K562 (cell line): ENCODE measurements around the gene SEPTIN1. TPM values are rescaled to one million over a fixed set of nuclear protein-coding genes. Genes with fewer than 3 reads are reported as not detected.

Experiments
- ATAC-seq: fragments of 200-7000 bp; cut with Tn5 transposase; 3 replicates; pipeline ENCODE4 v1.9.1; 2020; ENCODE audit warnings: moderate library complexity
- BruUV-seq: library from RNA; stranded (reverse); fragments of 400-500 nt; replicated peaks from 2 replicates; lab custom pipeline; 2021; lab: Mats Ljungman, UMichigan
- CTCF ChIA-PET: fragments of 300-600 bp; formaldehyde crosslinking; extraction: SDS; loops from one replicate; lab custom pipeline; 2021; ENCODE audit warnings: low intra/inter-chr PET ratio; lab: Yijun Ruan, JAX
- POLR2A ChIA-PET: fragments of 300-600, 350-650 bp; sonication (Branson Sonifier 250); formaldehyde crosslinking; extraction: SDS; loops from one replicate; lab custom pipeline; 2021; ENCODE audit warnings: antibody characterized with exemption, inconsistent platforms; lab: Yijun Ruan, JAX
- DNase-seq, 4 experiments: peaks; one replicate each; pipeline versions ENCODE4 v3.0.0 to v3.0.0-alpha.2; 2011 to 2018; ENCODE audit warnings: low spot score in 3 of 4, mixed read lengths in 3 of 4; ENCODE audit errors: extremely low read depth in 1 of 4
- FAIRE-seq: peaks from 2 replicates; lab custom pipeline; 2011; peaks lifted over from hg19 to GRCh38; lab: Jason Lieb, UNC
- H2AFZ ChIP-seq: 2 replicates; pipeline ENCODE4 v1.6.0; 2011; ENCODE audit warnings: low read depth, low read length, control low read depth, inconsistent platforms
- H3K27ac ChIP-seq: fragments of 200-600 bp; 3 replicates; pipeline ENCODE4 v1.8.0; 2011; ENCODE audit warnings: low read depth, mild to moderate bottlenecking, control low read depth, inconsistent platforms, low read length, moderate library complexity, mixed read lengths; ENCODE audit errors: extremely low read depth
- H3K27me3 ChIP-seq, 2 experiments: fragments of 300-600 bp in 1 of 2; 2 replicates in 1 of 2; 3 replicates in 1 of 2; pipeline versions ENCODE4 v1.6.0 to v1.8.0; 2011; ENCODE audit warnings: inconsistent platforms in 2 of 2, low read length in 2 of 2, mild to moderate bottlenecking in 1 of 2, mixed read lengths in 1 of 2, moderate library complexity in 1 of 2; ENCODE audit not compliant: control insufficient read depth in 2 of 2, insufficient read depth in 2 of 2
- H3K36me3 ChIP-seq: fragments of 300-600 bp; 3 replicates; pipeline ENCODE4 v1.8.0; 2011; ENCODE audit warnings: mild to moderate bottlenecking, low read length, inconsistent platforms; ENCODE audit not compliant: control insufficient read depth, insufficient read depth
- H3K4me1 ChIP-seq, 2 experiments: fragments of 200-600 bp in 1 of 2; replicated peaks in 1 of 2; 2 replicates in 1 of 2; 3 replicates in 1 of 2; pipeline versions ENCODE4 v1.5.1 to v1.8.0; 2011; ENCODE audit warnings: inconsistent platforms in 2 of 2, low read length in 2 of 2, mild to moderate bottlenecking in 1 of 2, mixed read lengths in 1 of 2, moderate library complexity in 1 of 2; ENCODE audit not compliant: control insufficient read depth in 2 of 2, insufficient read depth in 2 of 2
- H3K4me2 ChIP-seq: 2 replicates; pipeline ENCODE4 v1.6.1; 2011; ENCODE audit warnings: low read length, control low read depth, inconsistent platforms, mixed read lengths; ENCODE audit not compliant: insufficient read depth
- H3K4me3 ChIP-seq: fragments of 200-600 bp; sonication (generic), shearing (Covaris generic); 2 replicates; pipeline ENCODE4 v1.5.1; 2016; ENCODE audit warnings: control low read depth, inconsistent platforms
- H3K79me2 ChIP-seq: fragments of 200-600 bp; 3 replicates; pipeline ENCODE4 v1.8.0; 2011; ENCODE audit warnings: low read length, inconsistent platforms; ENCODE audit not compliant: control insufficient read depth, insufficient read depth
- H3K9ac ChIP-seq, 2 experiments: 2 replicates each; pipeline versions ENCODE4 v1.6.0 to v1.6.1; 2011; ENCODE audit warnings: low read depth in 2 of 2, low read length in 2 of 2, control low read depth in 1 of 2, inconsistent platforms in 1 of 2, mild to moderate bottlenecking in 1 of 2, mixed read lengths in 1 of 2; ENCODE audit not compliant: insufficient read depth in 1 of 2
- H3K9me1 ChIP-seq: one replicate; pipeline ENCODE4 v1.6.0; 2011; ENCODE audit warnings: inconsistent platforms, mild to moderate bottlenecking, low read length, moderate library complexity; ENCODE audit not compliant: control insufficient read depth, insufficient read depth
- H3K9me3 ChIP-seq: replicated peaks from 2 replicates; pipeline ENCODE4 v1.5.1; 2011; ENCODE audit warnings: low read depth, low read length, inconsistent platforms; ENCODE audit not compliant: control insufficient read depth, insufficient read depth
- H4K20me1 ChIP-seq: replicated peaks from 2 replicates; pipeline ENCODE4 v1.6.1; 2011; ENCODE audit warnings: low read length, inconsistent platforms, mixed read lengths; ENCODE audit not compliant: control insufficient read depth, insufficient read depth
- HMGN3 ChIP-seq: IDR thresholded peaks from 2 replicates; pipeline ENCODE4 v1.6.1; 2011; ENCODE audit warnings: borderline replicate concordance, low read depth, mild to moderate bottlenecking, mixed read lengths, low read length; ENCODE audit not compliant: insufficient read length; ENCODE audit errors: extremely low read depth
- KDM2B ChIP-seq: fragments of 250-450 bp; sonication (Bioruptor Pico); IDR thresholded peaks from 2 replicates; pipeline ENCODE4 v1.8.0; 2021; ENCODE audit warnings: mild to moderate bottlenecking, moderate library complexity
- POLR2G ChIP-seq: fragments of 200-400 bp; formaldehyde crosslinking; IDR thresholded peaks from 2 replicates; pipeline ENCODE4 v1.6.1; 2017; ENCODE audit warnings: low read depth, mild to moderate bottlenecking, antibody characterized with exemption, low read length, moderate library complexity
- RBFOX2 ChIP-seq: fragments of 200-400 bp; formaldehyde crosslinking; IDR thresholded peaks from 2 replicates; pipeline ENCODE4 v1.6.1; 2017; ENCODE audit warnings: low read depth, mild to moderate bottlenecking, low read length, moderate library complexity
- YBX1 ChIP-seq: fragments of 450-650 bp; IDR thresholded peaks from 2 replicates; pipeline ENCODE4 v1.7.1; 2016; ENCODE audit warnings: mild to moderate bottlenecking
- ZBTB33 ChIP-seq: sonication (generic); formaldehyde crosslinking; IDR thresholded peaks from 2 replicates; pipeline ENCODE4 v1.8.1; 2023; ENCODE audit warnings: mild to moderate bottlenecking, missing genetic modification reagents
- ZBTB43 ChIP-seq: sonication (generic); formaldehyde crosslinking; IDR thresholded peaks from 2 replicates; pipeline ENCODE4 v1.8.0; 2023; ENCODE audit warnings: mild to moderate bottlenecking, missing genetic modification reagents
- ZKSCAN3 ChIP-seq: fragments of 250-450 bp; sonication (Bioruptor Pico); IDR thresholded peaks from 2 replicates; pipeline ENCODE4 v1.4.0; 2020
- WGBS: fragments of 100-300 bp; shearing (Covaris generic); methylation state at CpG from one replicate; pipeline ENCODE4 v1.1.6; 2016; ENCODE audit warnings: low coverage, mixed read lengths; ENCODE audit not compliant: insufficient coverage; ENCODE audit errors: missing lambda C conversion rate; 5-methylcytosine and 5-hydroxymethylcytosine counted together
- in situ Hi-C: fragments of 300-500 bp; cut with MboI; formaldehyde crosslinking; loops from 4 replicates; pipeline ENCODE4 v1.15.0; 2018; ENCODE audit warnings: inconsistent platforms, mixed read lengths
- intact Hi-C: fragments of 100-400 bp; cut with micrococcal nuclease; formaldehyde crosslinking; loops from 2 replicates; pipeline ENCODE4 v1.14.2; 2022
- polyA plus RNA-seq, 8 experiments: library from polyadenylated mRNA; depleted of rRNA in 4 of 8; stranded (reverse) in 5 of 8; unstranded in 3 of 8; fragments of >200 nt; fragmentation: Nextera tagmentation in 2 of 8; fragmentation: Illumina TruSeq in 1 of 8; extraction: Ambion mirVana in 2 of 8; extraction: Trizol in 1 of 8; gene quantifications; 2 replicates each; pipeline versions ENCODE4 v1.2.1 to v1.2.3, GENCODE V29; 2011 to 2014; ENCODE audit warnings: inconsistent platforms in 1 of 8, missing spikeins in 1 of 8
- total RNA-seq, 7 experiments: library from RNA; depleted of rRNA in 6 of 7; stranded (reverse); fragments of >200 nt in 6 of 7; fragmentation: Illumina TruSeq in 2 of 7; extraction: Trizol in 2 of 7; gene quantifications; 2 replicates each; pipeline versions ENCODE4 v1.2.1 to v1.2.3, GENCODE V29; 2011 to 2021; ENCODE audit warnings: low replicate concordance in 1 of 7

SEPTIN1 gene
- total and polyA plus RNA-seq, 9 of the 15 experiments (the other 6 are each of a cell fraction or from before 2014, with no cell fraction given): 0.23 to 5.6 (median 1.7) TPM; not detected in 1

DNA sequence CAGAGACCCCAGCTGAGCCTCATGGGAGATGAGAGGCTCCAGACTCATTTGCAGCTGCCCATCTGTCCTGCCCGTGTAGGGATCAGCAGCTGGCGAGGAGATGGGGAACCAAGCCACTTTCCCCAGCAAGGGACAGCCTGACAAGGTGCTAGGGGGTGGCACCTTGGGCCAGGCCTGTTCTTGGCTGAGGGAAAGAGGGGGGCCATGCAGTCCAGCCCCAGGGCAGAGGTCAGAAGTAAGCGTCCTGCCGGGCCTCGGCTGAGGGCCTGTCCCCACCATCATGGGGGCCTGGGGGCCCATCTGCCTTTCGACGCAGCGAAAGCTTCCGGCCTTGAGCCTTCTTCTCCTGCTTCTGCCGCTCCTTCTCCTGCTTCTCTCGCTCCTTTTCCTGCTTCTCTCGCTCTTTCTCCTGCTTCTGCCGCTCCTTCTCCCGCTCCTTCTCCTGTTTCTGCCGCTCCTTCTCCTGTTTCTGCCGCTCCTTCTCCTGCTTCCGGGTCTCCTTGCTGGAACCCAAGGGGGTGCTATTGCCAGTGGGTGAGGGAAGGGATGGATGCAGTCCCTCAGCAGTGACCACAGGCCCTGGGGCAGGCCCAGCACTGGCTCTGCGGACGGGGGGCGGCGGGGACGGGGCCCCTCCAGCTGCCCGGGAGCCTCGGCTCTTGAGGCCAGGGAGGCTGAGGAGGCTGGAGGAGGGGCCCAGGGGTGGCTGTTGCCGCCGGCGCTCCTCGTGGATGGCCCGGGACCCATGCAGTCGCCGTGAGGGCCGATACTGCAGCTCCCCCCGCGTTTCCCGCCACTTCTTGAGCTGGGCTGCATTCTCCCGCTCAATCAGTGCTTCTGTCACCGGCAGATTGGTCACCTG is 24.4 kb downstream of the SEPTIN1 start:
- H3K4me1 ChIP-seq: peaks cover 13 to 53% of the 10 kb centered on the region in 2 experiments; a peak in 4 of 5 replicates
- peak overlapping the region in 1 of 2 experiments; percentile 77; a peak in 2 of 4 replicates for H3K9ac ChIP-seq
- BruUV-seq: no TSS peak
- WGBS: 84% methylated on average over 22 of the region's 37 CpGs
- H3K27ac ChIP-seq: no peak overlapping the region
- ChIA-PET CTCF (no interaction called here), POLR2A (interaction anchor here (0.6 to 8.2 kb wide), 2 partner anchors 11 to 228 kb away, joined by 3 to 77 read pairs; partner anchors contain the start of genes TBC1D10B and ZNF785)
- H3K4me2 ChIP-seq: no peak overlapping the region
- no peak overlapping the region for H3K4me3 ChIP-seq
- no peaks in the 10 kb centered on the region for H3K27me3 ChIP-seq
- no peak overlapping the region for H2AFZ ChIP-seq
- peaks cover 38% of the 10 kb centered on the region for H3K79me2 ChIP-seq
- H3K9me3 ChIP-seq: no peaks in the 10 kb centered on the region
- H3K9me1 ChIP-seq: no peaks in the 10 kb centered on the region
- FAIRE-seq: no peak
- H4K20me1 ChIP-seq: no peaks in the 10 kb centered on the region
- DNase-seq: no peak
- H3K36me3 ChIP-seq: peaks cover 63% of the 10 kb centered on the region; the same call in 2 of the 3 replicates
- intact Hi-C loops (loop anchor here (5.0 kb wide), 1 partner anchor 49 kb away; the partner anchor contains the start of gene ZNF771), in situ Hi-C loops (loop anchor here (25.0 kb wide), 1 partner anchor 896 kb away; the partner anchor contains the start of genes BOLA2, SLX1B and SULT1A4)
- no peak for ATAC-seq
- no peak for TF ChIP-seq ZBTB43
- TF ChIP-seq HMGN3: peak; percentile 13
- TF ChIP-seq KDM2B (CRISPR knock-in tag): no peak
- TF ChIP-seq YBX1: no peak
- TF ChIP-seq ZBTB33 (CRISPR knock-in tag): peak; percentile 74
- peak; percentile 55; the same call in 1 of the 2 replicates for TF ChIP-seq POLR2G
- TF ChIP-seq RBFOX2: peak; percentile 31; the same call in 1 of the 2 replicates
- TF ChIP-seq ZKSCAN3 (CRISPR knock-in tag): no peak
